NCI-H128 (cell line): ENCODE data around the gene PATJ.
"Not testable (repeated sequence)": the region's sequence is repeated elsewhere in the genome, so short reads cannot be mapped to it uniquely, and the experiment has no call there.

Experiments
- DNase-seq: peaks from one replicate; lab custom pipeline; 2025; ENCODE audit not compliant: unreplicated experiment; lab: John Stamatoyannopoulos, UW

The PATJ gene

DNA sequence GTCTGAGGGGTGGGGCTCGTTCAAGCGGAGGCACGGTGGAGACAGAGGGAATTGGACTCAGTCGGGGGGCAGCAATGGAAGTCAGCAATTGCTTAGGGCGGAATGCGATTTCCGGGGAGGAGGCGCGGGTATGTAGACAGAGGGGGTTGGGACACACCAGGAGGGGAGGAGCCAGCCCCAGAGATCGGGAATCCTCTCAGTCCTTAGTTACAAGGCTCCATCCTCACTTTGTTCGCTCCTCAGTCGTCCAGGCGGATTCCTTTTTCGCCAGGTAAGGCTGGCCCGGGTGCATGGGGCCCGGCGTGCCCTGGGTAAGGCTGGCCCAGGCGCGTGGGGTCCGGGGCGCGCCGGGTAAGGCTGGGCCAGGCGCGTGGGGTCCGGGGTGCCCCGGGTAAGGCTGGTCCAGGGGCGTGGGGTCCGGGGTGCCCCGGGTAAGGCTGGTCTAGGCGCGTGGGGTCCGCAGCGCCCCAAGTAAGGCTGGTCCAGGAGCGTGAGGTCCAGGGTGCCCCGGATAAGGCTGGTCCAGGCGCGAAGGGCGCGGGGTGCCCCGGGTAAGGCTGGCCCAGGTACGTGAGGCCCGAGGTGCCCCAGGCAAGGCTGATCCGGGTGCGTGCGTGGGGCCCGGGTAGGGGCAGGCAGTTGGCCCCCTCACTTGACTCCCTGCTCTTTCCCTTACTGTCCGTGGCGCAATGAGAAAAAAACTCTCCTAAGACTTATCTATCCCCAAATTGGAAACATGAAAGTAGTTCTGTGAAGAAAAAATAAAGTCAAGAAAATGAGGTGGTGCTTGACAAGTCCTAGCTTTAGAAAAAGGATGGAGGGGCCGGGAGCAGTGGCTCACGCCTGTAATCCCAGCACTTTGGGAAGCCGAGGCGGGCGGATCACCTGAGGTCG, 452.6 kb downstream of the PATJ start, which contains the start of gene L1TD1:
L1TD1 (plus strand) TSS at position 199 of the 894 bp plus-strand sequence. CDS start 11,780 bp downstream, outside the sequence.
- DNase-seq, result no peak

DNA sequence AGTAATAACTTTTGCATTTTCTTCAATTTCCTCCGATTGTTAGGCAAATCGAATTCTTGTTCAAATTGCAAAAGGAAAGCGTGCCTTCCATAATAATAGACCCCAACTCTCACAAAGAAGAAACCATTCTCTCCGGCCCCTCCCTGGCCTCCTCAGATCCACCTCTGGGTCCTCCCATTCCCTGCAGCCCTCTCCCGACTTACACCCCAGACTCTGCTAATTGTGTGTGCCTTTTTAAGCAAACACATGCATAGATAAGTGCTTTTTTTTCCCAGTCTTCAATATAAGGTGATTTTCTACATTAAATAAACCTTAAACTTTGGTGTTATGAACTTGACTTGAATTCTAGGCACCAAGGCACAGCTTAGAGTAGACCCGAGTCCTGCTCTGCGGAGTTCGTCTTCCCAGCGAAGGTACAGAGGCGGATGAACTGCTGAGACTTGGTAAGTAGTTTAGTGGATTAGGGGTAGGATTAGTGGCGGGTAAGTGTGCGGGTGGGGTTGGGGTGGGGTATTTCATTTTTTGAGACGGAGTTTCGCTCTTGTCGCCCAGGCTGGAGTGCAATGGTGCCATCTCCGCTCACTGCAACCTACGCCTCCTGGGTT, 453.9 kb downstream of the PATJ start:
- DNase-seq, result no peak

DNA sequence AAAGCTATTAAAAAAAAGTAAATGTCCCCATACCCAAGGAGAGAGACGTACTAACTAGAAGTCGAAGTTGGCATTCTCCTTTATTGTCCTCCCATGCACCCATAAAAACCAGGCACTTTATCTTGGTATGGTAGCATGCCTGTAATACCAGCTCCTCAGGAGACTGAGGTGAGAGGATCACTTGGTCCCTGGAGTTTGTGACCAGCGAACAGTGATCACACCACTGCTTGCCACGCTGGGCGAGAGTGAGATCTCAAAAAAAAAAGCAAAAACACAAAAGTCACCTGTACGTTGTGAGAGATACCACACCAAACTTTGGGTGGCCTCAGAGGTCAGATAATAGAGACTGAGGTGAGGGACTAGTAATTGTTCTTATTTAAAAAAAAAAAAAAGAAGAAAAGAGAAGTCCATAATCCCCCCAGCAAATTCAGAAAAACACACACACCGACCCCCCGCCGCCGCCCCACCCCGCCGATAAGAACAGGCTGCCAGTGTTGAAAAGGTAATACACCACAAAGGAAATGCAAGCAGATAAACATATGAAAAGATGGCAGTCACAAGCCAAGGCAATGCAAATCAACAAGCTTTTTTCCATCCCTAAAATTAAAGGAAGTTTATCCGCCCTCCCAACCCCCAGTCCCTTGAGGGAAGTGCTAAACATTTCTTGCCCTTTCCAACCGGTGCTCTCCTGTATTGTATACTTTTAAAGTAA, 455.9 kb downstream of the PATJ start:
- no peak for DNase-seq

DNA sequence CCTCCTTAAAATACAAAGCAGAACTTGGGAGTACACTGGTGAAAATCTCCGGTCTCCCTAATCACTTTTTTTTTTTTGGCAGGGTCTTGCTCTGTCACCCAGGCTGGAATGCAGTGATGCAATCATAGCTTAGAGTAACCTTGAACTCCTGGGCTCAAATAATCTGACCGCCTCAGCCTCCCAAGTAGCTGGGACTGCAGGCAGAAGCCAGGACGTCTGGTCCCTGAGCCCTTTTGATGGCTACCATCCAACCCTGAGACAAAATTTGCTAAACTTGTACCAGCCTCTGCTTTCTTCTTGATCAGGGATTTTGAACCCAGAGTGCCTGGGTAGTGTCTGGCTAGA, 456.5 kb downstream of the PATJ start:
- DNase-seq, result no peak

DNA sequence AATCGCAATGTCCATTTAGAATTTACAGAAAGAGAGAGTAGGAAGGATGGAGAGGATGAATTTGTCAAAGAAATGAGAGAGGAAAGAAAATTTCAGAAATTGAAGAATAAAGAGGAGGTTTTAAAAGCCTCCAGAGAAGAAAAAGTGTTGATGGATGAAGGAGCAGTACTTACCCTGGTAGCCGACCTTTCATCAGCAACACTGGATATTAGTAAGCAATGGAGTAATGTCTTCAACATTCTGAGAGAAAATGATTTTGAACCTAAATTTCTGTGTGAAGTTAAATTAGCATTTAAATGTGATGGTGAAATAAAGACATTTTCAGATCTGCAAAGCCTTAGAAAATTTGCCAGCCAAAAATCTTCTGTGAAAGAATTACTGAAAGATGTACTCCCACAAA, 464.9 kb downstream of the PATJ start:
- DNase-seq, result no peak

DNA sequence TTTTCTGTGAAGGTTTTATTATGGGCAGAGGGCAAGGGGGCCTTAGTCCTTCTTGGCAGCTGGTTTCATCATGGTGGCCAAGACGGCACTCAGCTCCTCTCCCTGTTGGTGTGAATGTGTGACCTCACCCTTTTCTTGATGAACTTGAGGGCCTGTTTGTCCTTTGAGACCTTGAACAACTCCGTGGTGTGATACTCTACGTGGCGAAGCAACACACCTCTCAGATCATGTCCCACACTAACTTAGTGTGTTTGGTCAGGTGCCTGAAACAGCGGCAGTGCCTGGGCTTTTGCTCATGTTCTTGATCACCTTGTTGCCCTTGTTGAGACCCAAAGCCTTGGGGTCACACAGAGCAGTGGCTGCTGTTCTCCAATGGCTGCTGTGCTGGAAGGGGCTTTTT, 465.8 kb downstream of the PATJ start:
- no peak for DNase-seq

DNA sequence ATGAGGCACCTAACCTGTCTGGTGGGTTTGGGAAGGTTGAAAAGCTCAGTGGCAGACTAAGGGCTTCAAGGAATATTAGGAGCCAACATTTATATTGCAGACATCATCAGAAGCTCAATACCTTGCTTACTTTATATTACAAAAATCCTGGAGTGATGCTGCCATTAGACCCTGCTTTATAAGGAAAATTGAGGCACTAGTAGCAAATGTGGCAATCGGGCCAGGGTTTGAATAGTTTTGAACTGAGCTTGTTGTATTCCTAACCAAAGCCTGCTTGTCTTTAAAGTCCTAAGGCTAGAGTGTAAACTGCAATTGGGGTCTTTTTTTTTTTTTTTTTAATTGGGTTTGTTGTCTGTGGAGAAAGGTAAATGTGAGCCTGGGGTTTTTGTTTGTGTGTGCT, 466.7 kb downstream of the PATJ start:
- no peak for DNase-seq

DNA sequence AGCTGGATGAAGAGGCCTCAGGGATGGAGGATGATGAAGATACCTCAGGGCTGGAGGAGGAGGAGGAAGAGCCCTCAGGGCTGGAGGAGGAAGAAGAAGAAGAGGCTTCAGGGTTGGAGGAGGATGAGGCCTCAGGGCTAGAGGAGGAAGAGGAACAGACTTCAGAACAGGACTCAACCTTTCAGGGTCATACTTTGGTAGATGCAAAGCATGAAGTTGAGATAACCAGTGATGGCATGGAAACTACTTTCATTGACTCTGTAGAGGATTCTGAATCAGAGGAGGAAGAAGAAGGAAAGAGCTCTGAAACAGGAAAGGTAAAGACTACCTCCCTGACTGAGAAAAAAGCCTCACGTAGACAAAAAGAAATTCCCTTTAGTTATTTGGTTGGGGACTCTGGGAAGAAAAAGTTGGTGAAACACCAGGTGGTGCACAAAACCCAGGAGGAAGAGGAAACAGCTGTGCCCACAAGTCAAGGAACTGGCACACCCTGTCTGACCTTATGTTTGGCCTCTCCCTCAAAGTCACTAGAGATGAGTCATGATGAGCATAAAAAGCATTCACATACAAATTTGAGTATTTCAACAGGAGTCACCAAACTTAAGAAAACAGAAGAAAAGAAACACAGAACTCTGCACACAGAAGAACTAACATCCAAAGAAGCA, 467.8 kb downstream of the PATJ start:
- DNase-seq, result no peak

DNA sequence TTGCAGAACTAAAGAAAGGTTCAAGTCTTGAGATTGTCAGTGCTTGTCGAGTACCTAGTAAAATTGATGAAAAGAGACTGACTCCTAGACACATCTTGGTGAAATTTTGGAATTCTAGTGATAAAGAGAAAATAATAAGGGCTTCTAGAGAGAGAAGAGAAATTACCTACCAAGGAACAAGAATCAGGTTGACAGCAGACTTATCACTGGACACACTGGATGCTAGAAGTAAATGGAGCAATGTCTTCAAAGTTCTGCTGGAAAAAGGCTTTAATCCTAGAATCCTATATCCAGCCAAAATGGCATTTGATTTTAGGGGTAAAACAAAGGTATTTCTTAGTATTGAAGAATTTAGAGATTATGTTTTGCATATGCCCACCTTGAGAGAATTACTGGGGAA, 468.7 kb downstream of the PATJ start:
- no peak for DNase-seq

DNA sequence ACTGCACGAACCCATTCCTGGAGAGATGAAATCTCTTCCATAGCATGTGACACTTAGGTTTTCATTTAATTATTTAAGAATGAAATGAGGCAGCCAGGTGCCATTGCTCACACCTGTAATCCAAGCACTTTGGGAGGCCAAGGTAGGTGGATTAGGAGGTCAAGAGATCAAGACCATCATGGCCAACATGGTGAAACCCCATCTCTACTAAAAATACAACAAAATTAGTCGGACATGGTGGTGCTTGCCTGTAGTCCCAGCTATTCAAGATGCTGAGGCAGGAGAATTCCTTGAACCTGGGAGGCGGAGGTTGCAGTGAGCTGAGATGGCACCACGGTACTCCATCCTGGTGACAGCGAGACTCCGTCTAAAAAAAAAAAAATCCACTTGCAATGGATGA, 470.1 kb downstream of the PATJ start:
- DNase-seq, result no peak

DNA sequence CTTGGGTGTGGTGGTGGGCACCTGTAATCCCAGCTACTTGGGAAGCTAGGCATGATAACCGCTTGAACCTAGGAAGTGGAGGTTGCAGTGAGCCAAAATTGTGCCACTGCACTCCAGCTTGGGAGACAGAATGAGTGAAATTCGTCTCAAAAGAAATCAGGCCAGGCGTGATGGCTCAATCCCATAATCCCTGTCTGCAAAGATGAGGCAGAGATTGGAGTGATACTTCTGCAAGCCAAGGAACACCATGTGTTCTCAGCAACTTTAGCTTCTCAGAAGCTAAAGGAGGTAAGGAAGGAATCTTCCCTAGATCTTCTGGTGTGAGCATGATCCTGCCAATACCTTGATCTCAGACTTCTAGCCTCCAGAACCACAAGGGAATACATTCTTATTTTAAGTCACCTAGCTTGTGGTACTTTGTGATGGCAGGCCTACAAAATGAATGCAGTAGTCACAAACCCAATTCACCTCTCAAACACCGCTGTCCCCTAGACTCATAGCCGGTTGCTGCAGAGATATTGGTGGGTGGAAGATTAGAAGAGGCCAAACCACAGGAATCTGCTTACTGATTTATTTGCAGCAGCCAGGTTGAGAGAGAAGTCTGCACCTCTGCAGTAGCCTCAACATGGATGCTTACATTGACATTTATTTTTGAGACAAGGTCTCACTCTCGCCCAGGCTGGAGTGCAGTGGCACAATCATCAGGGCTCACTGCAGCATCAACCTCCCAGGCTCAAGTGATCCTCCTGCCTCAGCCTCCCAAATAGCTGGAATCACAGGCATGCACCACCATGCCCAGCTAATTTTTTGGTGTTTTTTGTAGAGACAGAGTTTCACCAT, 471.0 kb downstream of the PATJ start:
- no peak for DNase-seq

DNA sequence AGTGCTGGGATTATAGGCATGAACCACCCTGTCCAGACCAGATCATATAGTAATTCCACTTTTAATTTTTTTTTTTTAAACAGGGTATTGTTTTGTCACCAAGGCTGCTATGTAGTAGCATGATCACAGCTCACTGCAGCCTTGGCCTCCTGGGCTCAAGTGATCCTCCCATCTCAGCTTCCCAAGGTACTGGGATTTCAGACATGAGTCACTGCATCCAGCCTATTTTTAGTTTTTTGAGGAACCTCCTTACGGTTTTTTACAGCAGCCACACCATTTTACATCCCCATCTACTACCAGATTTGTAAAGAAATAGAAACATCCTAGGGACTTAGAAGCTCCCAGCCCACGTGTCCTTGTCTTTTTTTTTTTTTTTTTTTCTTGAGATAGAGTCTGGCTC, 476.3 kb downstream of the PATJ start:
- DNase-seq, result no peak

DNA sequence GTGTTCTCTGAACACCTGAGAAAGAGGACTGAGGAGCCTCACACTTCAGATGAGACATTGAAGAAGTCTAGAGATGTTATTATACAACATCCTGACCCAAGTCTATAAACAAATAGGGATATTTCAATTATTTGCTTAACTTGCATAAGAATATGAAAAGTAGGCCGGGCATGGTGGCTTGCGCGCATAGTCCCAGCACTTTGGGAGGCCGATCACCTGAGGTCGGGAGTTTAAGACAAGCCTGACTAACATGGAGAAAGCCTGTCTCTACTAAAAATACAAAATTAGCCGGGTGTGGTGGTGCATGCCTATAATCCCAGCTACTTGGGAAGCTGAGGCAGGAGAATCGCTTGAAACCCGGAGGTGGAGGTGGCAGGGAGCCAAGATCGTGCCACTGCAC, 478.2 kb downstream of the PATJ start:
- DNase-seq, result not testable (repeated sequence)

DNA sequence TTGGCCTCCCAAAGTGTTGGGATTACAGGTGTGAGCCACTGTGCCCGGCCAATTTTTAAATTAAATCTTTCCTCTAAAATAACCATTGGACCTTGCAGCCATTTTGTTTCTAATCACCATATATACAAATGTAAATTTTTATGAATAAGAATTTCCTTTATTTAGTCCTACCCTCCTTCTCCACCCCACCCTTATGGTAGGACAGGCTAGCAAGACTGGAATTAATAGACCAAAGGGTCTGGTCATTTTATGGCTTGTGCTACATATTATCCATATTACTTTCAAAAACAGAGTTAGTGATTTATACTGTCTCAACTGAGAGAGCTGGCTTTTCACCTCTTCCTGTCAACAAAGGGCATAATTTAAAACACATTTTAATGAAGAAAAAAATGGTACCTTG, 478.9 kb downstream of the PATJ start:
- DNase-seq, result no peak

DNA sequence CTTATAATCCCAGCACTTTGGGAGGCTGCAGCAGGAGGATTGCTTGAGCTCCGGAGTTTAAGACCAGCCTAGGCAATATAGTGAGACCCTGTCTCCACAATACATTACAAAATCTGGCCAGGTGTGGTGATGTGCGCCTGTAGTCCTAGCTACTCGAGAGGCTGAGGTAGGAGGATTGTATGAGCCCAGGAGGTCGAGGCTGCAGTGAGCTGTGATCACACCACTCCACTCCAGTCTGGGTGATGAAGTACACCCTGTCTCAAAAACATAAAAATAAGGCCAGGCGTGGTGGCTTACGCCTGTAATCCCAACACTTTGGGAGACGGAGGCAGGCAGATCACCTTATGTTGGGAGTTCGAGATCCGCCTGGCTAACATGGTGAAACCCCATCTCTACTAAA, 480.0 kb downstream of the PATJ start:
- DNase-seq, result no peak

DNA sequence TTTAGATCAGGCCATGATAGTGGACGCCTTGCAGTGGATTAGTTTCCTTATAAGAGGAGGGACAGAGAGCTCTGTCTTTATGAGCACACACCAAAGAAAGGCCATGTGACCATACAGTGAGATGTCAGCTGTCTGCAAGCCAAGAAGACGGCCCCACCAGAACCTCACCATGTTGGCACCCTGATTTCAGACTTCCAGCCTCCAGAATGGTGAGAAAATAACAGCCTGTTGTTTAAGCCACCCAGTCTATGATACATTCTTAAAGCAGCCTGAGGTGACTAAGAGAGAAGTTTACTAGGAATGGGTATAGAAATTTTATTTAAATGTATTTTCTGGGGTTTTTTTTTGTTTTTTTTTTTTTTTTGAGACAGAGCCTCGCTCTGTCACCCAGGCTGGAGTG, 481.9 kb downstream of the PATJ start:
- DNase-seq, result no peak

DNA sequence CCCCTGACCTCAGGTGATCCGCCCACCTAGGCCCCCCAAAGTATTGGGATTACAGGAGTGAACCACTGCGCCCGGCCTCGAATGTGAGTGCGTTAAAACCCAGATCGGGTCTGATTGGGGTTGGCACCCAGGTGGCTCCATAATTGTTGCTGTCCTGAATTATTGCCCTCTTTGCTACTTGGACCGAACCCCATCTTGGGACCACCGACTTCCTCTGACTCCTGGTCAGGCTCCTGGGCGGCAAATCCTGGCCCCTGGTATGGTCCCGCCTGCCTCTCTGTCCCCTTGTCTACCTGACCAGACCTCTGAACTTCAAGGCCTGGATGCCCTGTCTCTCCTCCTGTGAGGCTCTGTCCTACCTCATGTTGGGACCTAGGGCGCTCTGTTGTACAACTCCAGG, 485.2 kb downstream of the PATJ start:
- DNase-seq, result no peak
